Measurements from ENCODE around the gene GLTPD2.
"Not testable (repeated sequence)": the region's sequence is repeated elsewhere in the genome, so short reads cannot be mapped to it uniquely, and the experiment has no call there.

GLTPD2 gene

GRCh38 chr17:4808378-4808767, 19.6 kb downstream of the GLTPD2 start:
- DNase-seq (ENCODE audit: low read depth), result no peak

GRCh38 chr17:4810696-4811290, 22.0 kb downstream of the GLTPD2 start:
- DNase-seq (ENCODE audit: low read depth), result no peak

- DNase-seq (ENCODE audit: low read depth), result no peak
Measured at GRCh38 chr17:4811471-4811870, 22.7 kb downstream of the GLTPD2 start.

GRCh38 chr17:4812690-4813089, 23.9 kb downstream of the GLTPD2 start:
- no peak for DNase-seq (ENCODE audit: low read depth)

- no peak for DNase-seq (ENCODE audit: low read depth)
Measured at GRCh38 chr17:4815043-4815675, 26.4 kb downstream of the GLTPD2 start.

GRCh38 chr17:4816826-4817225, 28.1 kb downstream of the GLTPD2 start:
- DNase-seq (ENCODE audit: low read depth), result no peak

- DNase-seq (ENCODE audit: low read depth), result no peak
Measured at GRCh38 chr17:4818276-4818675, 29.5 kb downstream of the GLTPD2 start.

- DNase-seq (ENCODE audit: low read depth), result no peak
Measured at GRCh38 chr17:4822835-4823234, 34.1 kb downstream of the GLTPD2 start.

GRCh38 chr17:4823373-4824089, 34.8 kb downstream of the GLTPD2 start:
- DNase-seq (ENCODE audit: low read depth), result no peak

GRCh38 chr17:4827399-4827798, 38.6 kb downstream of the GLTPD2 start:
- DNase-seq (ENCODE audit: low read depth), result no peak

- not testable (repeated sequence) for DNase-seq (ENCODE audit: low read depth)
Measured at GRCh38 chr17:4832829-4833177, 44.0 kb downstream of the GLTPD2 start.

GRCh38 chr17:4833178-4833940, 44.6 kb downstream of the GLTPD2 start, which contains the start of gene MINK1:
Gene MINK1 (plus strand): TSS chr17:4833340. CDS start chr17:4833584, 244 bp downstream.
- peak; percentile 72 for DNase-seq (ENCODE audit: low read depth)

GRCh38 chr17:4833941-4834680, 45.3 kb downstream of the GLTPD2 start:
- no peak for DNase-seq (ENCODE audit: low read depth)

GRCh38 chr17:4834681-4835020, 45.9 kb downstream of the GLTPD2 start:
- DNase-seq (ENCODE audit: low read depth), result no peak

- no peak for DNase-seq (ENCODE audit: low read depth)
Measured at GRCh38 chr17:4836221-4836620, 47.5 kb downstream of the GLTPD2 start.

GRCh38 chr17:4837471-4838308, 48.9 kb downstream of the GLTPD2 start:
- DNase-seq (ENCODE audit: low read depth), result no peak

- no peak for DNase-seq (ENCODE audit: low read depth)
Measured at GRCh38 chr17:4838309-4838785, 49.6 kb downstream of the GLTPD2 start.

- DNase-seq (ENCODE audit: low read depth), result no peak
Measured at GRCh38 chr17:4839221-4839620, 50.5 kb downstream of the GLTPD2 start.
